HG03432 (cell line): ENCODE results near the gene SLC30A2.
"Not testable (repeated sequence)": the region's sequence is repeated elsewhere in the genome, so short reads cannot be mapped to it uniquely, and the experiment has no call there.

Experiments used
- ATAC-seq: cut with Tn5 transposase; IDR thresholded peaks from one replicate; pipeline ENCODE4 v1.9.1; 2021; ENCODE audit warnings: mild to moderate bottlenecking, moderate library complexity; ENCODE audit not compliant: unreplicated experiment

Gene SLC30A2, protein sequence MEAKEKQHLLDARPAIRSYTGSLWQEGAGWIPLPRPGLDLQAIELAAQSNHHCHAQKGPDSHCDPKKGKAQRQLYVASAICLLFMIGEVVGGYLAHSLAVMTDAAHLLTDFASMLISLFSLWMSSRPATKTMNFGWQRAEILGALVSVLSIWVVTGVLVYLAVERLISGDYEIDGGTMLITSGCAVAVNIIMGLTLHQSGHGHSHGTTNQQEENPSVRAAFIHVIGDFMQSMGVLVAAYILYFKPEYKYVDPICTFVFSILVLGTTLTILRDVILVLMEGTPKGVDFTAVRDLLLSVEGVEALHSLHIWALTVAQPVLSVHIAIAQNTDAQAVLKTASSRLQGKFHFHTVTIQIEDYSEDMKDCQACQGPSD

DNA sequence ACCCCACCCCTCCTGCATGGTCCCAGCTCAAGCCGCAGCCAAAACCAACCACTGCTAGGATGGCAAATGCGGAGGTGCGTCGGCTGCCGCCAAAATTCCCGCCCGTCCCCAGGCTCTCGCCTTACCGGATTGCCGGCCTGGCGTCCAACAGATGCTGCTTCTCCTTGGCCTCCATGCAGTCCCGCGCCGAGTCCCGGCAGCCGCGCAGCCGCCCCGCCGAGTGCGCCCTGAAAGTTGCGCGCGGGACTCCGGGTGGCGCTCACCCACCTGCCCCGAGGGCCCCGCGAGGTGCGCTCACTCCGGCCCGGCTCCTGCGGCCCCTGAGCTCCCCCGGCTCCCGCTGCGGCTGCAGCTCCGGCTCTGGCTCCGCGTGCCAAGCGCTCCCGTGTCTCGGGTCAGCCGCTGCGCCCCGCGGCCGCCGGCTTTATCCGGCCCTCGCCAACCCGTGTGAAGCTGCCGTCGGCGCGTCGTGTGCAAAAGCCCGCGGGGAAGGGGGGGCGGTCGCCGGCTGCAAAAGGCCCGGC, at the start of gene SLC30A2:
TSS of gene SLC30A2 (minus strand) at position 397 of the 524 bp plus-strand sequence. CDS start at position 175, 222 bp downstream.
- ATAC-seq = no peak

DNA sequence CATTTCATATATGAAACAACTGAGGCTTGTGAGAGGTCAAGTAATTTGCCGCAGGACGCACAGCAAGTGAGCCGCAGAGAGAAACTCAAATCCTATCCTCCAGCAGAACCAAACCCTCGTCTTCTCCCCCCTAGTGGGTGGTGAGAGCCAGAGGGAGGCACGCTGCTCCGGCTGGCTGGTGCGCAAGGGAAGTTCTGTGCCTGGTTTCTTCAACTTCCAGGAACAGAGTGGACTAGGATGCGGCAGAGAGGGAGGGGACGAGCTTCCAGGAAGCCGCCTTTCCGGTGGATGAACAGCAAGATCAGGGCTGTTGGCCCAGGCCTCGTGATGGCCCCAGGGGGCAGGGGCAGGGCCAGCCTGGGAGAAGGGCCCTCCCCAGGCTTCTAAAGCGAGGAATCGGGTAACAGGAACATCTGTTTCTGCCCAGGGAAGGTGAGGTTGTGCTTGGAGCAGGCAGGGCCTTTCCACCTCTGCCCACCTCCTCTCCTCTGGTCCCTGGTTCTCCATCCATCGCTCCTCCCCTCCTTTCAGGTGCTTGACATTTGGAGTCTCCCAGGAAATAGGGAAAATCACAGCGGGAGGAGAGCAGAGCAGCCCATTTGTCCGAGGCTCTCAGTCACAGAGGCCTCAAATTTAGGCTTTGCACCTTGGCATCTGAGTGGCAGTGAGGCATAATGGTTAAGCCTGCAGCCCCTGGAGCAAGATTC, 48.9 kb upstream of the SLC30A2 start:
- ATAC-seq = no peak

DNA sequence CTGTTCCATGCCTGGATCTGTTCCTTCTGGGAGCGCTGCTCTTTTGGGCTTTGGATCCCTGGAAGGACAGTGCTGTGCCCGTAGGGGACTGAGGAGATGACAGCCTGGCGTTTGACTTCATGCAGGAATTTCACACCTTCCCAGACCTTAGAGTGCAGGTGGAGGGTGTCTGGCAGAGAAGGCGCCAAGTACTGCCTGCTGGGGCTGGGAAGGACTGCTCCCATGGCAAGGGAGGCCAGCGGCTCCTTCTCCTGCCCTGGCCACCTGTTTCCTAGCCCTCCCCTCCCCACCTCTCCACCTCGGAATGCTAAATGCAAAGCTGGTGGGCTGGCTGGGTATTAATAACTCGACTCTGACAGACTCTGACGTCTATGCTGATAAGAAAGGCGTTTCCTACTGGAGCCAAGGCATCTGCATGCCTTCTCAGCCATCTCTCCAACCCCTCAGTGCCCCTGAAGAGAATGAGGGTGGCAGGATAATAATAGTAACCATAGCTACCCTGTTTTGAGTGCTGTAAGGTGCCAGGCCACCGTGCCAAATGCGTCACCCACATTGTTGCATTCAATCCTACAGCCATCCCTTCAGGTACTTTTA, 48.3 kb upstream of the SLC30A2 start:
- ATAC-seq = no peak

DNA sequence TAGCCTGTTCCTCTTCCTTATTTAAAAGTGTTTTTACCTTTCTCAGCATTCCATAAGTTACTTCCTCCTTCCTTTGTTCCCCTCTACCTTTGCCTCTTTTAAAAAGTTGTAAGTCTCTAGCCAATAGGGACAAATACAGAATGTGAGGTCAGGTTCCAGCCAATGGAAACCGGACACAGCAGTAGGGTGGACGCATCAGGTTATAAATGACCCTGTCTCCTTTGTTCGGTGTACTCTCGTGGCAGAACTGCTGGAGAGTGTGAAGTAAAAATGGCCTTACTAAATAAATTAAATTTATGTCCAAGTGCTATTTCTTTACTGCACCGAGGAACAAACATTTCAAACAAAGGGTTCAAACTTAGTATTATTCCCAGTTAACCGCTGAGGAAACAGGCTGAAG, 47.7 kb upstream of the SLC30A2 start:
- ATAC-seq = not testable (repeated sequence)

DNA sequence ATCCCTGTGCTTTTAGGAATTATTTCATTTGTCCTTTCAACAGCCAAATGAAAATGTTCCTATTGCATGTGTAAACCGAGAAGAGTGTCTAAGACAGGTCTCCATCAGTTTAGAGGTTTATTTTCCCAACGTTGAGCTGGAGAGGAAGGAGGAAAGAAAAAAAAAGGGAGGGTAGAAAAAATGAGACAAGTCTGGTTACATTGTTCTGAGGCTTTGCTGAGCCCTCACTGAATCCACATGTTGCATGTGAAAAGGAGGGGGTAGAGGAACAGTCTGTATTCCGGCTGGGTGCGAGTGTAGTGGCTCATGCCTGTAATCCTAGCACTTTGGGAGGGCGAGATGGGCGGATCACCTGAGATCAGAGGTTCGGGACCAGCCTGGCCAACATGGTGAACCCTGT, 46.5 kb upstream of the SLC30A2 start:
- no peak for ATAC-seq

DNA sequence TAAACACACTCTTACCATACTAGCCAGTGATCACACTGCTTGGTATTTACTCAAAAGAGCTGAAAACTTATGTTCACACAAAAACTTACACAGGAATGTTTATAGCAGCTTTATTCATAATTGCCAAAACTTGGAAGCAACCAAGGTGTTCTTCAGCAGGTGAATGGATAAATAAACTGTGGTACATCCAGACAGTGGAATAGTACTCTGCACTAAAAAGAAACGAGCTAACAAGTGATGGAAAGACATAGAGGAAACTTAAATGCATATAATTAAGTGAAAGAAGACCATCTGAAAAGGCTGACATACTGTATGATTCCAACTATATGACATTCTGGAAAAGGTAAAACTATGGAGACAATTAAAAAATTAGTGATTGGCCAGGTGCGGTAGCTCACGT, 45.0 kb upstream of the SLC30A2 start:
- ATAC-seq = no peak

DNA sequence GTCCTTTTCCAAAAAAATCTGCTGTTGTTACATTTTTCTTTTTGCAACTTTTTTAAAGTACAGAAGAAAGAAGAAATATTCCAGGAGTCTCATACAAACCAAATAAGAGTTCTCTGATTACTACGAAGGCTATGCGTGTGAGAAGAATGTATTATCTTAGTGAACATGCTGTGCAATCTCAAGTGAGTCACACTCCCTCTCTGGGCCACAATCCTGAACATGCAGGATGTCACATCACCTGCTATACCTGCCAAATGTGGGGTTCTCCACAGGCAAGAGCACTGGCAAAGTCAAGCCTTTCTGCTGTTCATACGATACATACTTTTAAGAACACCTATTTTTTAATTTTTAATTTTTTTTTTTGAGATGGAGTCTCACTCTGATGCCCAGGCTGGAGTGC, 43.2 kb upstream of the SLC30A2 start:
- ATAC-seq = no peak

DNA sequence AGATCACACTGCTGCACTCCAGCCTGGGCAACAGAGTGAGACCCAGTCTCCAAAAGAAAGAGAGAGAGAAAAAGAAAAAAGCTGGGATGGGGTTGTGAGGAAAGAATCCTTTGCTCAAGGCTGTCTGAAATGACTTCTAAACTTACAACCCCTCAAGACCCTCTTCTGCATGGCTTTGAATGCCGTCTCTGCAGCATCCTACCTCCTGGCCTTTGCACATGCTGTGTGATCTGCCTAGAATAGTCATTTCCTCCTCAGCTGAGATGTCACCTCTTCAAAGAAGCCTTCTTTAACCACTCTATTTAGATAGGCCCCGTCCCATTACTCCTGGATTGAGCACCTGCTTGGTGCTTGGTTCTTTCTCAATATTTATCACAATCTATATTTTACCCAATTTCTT, 38.9 kb upstream of the SLC30A2 start:
- no peak for ATAC-seq

DNA sequence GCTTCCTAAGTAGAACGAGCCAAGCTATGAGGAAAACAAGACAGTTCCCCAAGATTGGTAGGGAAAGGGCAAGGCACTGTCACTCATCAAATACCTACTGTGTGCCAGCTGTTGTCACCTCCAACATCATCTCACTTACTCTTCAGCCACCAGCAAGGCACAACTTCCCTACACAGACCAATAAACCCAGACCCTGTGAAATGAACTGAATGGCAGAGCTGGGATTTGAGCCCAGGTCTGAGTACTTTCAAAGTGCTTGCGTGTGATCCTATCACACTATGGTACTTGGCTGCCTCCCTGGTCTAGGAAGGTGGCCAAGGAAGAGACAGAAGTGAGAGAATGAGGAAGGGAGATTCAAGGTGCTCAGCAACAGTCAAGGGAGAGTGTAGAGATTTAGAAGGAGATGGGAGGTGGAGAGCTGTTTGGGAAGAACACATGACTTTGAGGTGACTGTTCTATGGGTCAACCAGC, 38.2 kb upstream of the SLC30A2 start:
- no peak for ATAC-seq

DNA sequence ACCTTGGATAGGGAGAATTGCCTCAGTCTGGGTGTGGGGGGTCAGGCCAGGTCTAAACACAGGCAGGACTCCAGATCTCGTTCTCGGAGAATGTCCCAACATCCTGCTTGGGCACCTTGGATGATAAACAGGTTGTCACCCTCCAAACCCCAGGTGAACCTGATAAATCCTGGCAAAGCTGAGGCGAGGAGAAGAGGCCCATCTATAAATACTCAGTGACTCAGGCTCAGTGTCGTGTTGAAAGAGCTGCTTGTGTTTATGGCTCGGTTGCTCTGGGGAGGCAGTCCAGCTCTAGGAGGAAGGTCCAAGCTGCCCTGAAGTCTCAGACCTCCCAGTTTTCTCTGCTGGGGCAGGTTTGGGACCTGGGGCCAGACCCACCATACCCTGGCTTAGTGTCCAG, 37.3 kb upstream of the SLC30A2 start:
- ATAC-seq = no peak

DNA sequence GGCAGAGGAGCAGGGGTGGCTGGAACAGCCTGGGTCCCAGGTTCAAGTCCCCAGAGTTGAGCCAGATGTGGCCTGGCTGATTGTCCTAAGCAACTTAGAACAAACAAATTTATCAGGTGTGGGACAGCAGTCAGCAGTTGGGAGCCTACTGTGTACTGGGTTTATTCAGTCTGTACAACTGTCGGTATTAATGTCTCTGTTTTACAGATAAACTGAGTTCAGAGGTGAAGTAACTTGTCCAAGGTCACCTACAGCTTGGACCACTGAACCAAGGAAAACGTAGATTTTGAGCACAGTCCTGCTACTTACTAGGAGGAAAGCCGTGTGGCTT, 36.1 kb upstream of the SLC30A2 start:
- no peak for ATAC-seq

DNA sequence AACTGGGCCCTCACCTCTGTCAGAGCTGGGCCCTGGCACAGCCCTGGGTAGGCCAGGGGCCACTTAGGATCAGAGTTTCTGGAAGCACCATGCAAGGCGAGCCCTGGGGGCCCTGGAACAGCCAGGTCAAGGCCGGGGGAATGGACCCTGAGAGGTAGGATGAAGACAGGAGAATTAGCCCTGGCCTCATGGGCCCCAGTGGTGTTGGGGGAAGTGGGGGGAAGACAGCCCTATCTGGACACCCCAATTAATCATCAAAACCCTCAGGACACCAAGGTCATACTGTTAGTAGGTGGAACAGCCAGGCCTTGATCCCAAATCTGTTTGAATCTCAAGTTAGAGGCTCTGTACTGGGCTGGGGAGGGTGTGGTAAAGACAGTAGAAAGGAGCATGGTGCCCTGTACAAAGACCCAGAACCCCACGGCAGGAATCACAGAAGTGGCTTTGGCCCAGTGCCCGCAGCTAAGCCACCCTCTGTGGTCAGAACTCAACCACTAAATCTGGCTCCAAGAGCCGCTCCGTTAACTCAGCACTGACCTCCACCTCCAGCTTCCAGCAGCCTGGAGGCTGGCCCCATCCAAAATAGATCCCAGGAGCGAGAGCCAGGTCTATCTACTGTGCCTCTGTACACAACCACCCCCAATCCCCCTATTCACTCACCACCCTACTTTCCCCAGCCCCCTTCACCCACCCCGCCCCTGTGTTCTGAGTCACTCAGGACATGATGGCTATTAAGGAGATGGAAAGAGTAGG, 35.5 kb upstream of the SLC30A2 start:
- ATAC-seq = no peak

DNA sequence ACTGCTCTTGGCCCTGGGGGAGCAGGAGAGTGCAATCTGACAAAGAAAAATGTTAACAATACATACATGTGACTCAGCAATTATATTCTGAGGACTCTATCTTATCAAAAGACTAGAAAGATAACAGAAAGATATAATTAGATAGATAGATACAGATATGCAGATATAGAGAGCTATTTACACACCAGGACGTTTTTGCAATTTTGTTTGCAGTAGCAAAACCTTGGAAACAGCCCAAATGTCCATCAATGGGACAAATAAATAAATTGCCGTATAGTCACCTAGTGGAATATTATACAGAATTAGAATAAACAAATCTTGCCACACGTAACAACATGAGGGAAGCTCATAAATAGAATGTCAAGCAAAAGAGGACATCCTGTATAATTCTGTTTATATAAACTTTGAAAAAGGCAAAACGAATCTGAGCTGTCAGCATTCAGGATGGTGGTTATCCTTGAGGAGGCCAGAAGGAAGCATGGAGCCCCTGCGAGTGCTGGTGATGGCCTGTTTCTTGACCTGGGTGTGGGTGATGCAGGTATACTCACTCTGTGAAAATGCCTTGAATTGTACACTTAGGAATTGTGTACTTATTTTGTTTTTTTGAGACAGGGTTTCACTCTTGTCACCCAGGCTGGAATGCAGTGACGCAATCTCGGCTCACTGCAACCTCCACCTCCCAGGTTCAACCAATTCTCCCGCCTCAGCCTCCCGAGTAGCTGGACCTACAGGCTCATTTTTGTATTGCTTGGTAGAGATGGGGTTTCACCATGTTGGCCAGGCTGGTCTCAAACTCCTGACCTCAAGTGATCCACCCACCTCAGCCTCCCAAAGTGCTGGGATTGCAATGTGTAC, 34.3 kb upstream of the SLC30A2 start:
- no peak for ATAC-seq

DNA sequence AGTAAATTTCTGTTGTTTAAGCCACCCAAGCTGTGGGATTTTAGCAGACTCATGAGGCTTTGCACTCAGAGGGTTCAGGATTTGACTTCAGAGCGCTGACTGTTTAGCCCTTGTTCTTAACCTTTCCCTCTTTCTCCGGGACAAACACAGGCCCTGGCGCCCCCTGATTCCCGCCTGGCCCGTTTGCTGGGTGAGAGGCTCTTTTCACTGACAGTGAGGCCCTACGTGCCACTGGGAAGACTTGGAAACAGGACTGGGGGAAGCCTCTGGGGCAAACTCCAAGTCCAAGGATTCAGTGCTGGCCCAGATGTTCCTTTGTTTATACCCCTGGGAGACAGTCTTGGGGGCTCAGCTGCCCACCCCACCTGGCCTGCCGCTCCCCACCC, 33.3 kb upstream of the SLC30A2 start:
- ATAC-seq = no peak

DNA sequence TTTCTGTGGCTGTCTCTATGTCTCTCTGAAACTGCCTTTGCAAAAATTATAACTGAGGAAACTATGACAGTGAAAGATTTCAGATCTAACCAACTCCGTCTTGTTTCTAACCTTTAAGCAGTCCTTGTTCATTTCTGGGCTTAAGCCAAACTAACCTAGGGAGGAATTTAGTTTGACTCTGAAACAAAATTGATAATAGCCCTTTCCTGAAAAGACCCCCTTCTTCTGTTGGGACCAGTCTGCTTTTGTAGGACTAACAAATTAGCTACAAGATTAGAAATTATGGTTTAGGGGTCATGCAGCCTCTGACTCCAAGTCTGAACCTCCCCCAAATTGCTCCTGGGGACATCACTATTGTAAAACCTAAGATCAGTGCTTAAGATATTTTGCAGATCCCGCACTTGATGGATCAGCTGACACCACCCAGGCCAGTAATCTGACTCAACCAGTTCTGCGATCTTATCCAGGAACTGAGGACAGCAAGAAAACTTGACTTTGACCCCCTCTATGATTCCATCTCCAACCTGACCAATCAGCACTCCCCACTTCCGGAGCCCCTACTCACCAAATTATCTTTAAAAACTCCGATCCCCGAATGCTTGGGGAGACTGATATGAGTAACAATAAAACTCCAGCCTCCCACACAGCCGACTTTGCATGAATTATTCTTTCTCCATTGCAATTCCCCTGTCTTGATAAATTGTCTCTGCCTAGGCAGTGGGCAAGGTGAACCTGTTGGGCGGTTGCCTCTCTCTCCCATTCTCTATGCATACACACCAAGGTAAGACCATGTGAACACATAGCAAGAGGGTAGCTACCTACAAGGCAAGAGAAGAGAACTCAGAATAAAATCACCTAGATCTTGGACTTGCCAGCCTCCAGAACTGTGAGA, 32.6 kb upstream of the SLC30A2 start:
- ATAC-seq = no peak

DNA sequence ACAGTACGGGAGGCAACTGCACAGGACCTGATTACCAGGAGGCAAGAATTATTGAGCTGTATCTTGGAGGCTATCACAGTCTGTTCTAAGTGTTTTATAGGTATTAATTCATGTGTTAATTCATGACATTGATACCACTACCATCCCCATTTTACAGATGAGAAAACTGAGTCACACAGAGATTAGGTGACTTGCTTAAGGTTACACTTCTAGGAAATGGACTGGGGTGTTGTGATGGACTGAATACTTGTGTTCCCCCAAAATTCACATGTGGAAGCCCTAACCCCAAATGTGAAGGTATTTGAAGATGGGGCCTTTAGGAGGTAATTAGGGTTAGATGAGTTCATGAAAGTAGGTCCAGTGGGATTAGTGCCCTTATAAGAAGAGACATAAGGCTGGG, 31.6 kb upstream of the SLC30A2 start:
- no peak for ATAC-seq

DNA sequence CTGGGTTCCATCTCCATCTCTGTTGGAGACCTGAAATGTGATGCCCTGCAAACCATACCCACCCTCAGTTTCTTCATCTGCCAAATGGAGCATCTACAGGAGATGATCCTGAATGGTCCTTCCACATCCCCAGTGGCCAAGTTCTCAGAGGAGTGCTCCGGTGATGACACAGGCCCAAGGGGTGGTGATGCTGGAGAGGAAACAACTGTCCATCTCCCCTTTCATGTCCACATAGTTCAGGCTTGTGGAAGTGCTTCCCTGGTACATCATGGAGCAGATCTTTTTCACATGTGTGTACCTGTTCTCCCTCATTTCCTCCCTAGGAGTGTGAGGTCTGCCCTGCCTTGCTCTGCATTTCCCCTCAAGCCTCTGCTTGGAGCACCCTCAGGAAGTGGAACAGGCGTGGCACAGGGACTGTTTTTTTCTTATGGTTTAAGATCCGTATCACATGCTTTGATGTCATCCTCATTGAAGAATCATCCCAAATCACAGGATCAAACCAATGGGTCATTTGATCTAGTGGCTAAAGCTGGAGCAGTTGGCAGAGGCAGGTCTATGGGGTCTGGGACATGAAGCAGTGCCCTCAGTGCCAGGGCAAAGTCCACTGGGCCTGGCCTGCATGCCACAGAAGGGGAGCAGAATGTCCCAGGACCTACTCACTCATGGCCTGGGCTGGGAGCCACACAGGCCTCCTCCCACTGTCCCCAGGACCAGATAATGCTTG, 29.7 kb upstream of the SLC30A2 start:
- no peak for ATAC-seq

DNA sequence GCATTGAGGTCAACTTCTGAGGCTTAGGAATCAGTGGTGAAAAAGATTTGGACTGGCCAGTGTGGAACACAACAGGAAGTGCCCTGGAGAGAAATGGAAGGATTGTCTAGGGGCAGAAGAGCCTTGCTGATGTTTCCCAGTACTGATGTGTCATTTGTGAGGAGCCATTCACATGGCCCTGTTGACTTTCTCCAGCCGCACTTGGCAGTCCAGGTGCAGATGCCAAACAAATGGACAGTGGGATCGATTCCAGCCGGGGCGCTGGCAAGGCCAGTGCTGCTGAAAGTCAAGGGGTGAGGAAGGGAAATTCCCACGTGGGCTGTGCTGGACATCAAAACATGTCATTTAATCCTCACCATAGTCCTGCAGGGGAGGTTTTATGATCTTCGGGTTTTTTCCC, 26.4 kb upstream of the SLC30A2 start:
- ATAC-seq = no peak

DNA sequence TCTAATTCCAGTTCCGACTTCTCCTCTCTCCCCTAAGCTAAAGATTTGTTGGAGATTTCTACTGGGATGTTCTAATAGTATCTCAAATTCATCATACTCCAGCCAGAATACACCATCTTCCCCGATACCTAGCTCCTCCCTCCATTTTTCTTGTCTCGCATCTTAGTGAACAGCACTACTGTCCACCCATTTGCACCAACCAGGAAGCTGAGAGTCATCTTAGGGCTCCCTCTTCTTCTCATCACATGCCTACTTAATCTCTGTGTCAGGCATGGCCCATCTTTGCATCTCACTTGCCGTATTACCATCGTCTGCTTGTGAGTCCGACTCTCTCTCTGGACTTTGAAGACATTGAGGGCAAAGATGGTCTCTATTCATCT, 25.0 kb upstream of the SLC30A2 start:
- ATAC-seq = no peak
